Frontal cortex (tissue), 4 donors: ENCODE data around the gene ATRNL1. TPM values are rescaled to one million over a fixed set of nuclear protein-coding genes. Genes with fewer than 3 reads are reported as not detected.

Source experiments
- DNase-seq, 2 donors: peaks; one replicate each; pipeline ENCODE4 v3.0.0; 2012; ENCODE audit warnings: low spot score in 2 of 2
- FAIRE-seq: peaks from 2 replicates; lab custom pipeline; 2012; peaks lifted over from hg19 to GRCh38; lab: Jason Lieb, UNC
- total RNA-seq: library from RNA; depleted of rRNA; stranded (reverse); fragments of >200 nt; gene quantifications from one replicate; pipeline ENCODE4 v1.2.3, GENCODE V29; 2014
- donor health status: control.
- donor health status: control.
- donor health status: control.

Gene ATRNL1
- total RNA-seq, 1 donor from 2014 or later: 909 TPM

DNA sequence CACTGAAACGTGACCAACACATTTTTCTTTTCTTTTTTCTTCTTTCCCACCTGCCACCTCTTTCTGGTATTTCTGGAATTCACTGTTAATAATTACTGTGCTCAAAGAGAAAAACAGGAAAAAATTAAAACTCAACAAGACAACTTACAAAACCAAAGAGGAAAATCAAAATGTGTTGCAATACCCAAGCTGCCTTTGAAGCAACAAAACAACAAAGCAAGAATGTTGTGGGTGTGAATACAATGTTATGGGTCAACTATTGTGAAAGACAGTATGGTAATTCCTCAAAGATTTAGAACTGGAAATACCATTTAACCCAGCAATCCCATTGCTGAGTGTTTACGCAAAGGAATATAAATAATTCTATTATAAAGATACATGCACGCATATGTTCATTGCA lies 764.7 kb downstream of the ATRNL1 start:
- FAIRE-seq (no peak), DNase-seq (no peak)

DNA sequence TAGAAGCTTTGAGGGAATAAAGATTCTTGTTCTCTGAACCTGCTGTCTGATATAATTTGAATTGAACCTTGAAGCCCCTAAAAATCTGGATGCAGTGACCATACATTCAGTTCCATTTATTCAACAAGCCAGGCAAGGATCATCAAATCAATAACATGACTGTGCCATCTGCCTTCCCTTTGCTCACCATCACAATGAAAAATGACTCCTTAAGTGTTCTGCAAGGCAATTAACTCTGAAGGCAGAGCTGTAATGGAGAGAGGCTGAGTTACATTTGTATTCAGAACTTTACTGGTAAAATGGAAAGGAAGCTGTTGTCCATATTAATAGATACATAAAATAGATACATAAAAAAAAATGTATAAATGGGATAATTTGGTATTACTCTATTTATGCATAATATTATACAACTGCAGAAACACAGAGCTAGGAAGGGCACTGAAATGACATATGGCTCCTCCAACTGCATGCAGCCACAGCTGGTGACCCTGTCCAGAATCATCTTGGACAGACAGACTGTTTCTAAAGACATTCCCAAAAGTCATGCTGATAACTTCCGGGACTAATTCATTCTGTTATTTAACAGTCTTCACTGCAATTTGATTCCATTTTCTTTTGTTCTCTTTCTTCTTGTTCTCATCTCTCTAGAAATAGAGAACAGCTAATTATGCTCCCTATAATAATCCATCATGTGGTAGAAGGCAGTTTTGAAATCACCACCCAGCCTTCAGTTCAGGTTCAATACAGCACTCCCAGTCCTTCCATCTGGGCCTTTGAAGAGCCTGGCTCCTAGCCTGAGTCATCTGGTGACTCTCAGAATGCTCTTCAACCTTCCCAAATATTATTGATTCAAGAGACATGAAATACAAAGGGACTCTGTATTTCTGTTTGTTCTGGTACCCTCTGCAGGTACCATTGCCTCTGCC lies 767.3 kb downstream of the ATRNL1 start:
- DNase-seq (no peak), FAIRE-seq (no peak)

DNA sequence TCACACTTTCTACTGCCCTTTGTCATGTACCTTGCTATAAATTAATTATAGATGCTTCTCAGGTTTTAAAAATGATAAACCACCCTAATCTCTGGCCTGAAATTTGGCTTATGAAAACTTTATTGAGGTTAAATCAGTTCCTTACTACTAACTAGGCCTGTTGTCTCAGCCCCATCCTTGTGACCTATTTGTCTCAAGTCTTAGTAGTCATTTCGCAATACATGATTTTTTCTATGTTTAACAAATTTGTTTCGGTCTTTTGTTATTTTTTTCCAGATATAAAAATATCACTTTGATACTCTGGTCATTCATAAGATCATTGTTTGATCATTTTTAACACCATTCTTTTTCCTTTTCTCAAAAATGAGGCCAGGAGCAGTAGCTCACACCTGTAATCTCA lies 768.3 kb downstream of the ATRNL1 start:
- FAIRE-seq (no peak), DNase-seq (no peak)

DNA sequence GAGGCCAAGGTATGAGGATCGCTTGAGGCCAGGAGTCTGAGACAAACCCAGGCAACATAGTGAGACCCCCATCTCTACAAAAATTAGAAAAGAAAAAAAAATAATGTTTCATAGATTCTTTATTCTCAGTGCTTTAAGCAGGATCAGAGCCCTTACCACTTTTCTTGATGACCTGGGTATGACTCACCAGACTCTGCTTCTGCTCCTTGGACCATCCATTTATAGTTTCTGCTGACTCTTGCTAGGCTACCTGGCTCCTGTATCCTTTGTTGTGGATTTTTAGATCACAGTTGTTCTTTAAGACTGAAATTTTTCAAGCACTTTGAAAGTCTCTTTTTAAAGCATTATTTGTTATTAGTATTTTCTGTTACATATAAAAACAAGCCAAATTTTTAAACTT lies 768.7 kb downstream of the ATRNL1 start:
- no peak for DNase-seq
- FAIRE-seq: no peak

DNA sequence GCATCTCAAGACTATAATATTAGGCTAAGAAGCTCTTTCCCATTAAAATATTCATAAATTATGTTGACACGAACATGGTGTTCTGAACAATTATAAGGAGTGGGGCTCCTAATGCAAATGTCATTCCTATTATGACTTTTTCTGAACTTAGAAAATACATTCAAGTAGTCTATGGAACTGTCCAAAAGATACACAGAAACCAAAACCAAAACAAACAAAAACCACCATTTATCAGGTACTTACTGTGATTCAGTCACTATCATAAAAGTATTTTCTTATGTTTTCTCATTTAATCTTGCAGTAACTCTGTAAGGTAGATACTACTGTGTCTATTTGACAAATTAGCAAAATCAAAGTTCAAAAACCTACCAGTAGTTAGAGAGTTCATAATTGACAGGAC lies 773.0 kb downstream of the ATRNL1 start:
- FAIRE-seq (no peak), DNase-seq (no peak)

DNA sequence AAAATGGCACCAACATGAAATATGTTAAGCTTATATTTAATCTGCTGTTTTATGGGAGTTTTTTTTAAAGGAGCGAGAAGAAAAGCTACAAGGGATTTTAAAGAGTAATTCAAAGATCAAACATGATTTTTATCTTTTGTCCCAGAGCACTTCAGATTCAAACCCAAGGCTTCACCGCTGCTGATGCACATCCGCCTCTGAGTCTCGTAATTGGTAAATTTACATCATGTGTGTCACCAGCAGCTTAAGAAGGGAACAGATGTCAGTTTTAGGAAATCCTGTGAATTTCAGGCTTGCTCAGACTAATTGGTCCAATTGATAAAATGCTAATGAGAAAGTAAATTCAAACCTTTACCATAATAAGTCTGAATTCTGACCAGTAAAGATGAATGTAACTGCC lies 773.5 kb downstream of the ATRNL1 start:
- no peak for DNase-seq
- no peak for FAIRE-seq

DNA sequence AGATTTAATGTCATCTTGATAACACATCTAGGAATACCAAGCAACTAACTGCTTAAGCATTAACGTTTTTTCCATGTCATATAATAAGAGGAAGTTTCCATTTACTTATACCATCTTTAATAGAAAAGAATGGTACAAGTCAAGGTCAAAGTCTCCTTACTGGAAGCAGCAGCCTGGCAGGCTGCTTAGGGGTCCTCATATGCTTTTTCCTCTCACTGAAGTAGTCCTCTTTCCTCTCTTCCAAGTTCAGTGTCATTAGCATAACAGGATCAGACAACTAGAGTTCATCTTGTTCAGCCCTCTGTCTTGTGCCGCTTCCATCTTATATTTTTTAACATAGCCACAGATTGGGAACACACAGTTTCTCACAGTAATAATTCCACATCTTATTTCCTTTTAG lies 774.1 kb downstream of the ATRNL1 start:
- FAIRE-seq: no peak
- DNase-seq: no peak

DNA sequence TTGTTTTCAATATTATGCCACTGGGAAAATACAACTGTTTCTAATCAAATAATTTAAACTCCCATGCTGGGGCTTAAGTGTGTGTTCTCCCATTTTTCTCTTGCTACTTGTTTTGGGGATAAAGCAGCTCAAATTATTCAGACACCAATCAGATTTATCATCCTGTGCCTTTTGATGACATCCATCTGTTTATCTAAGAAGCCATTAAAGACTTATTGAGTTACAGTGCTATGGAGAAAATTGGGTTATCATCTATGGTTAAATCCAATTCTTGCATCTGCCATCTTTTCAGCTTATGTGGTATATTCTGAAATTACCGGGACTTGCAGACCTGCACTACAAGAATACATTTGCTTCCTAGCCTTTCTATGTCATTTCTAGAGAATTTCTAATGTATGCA lies 778.7 kb downstream of the ATRNL1 start:
- no peak for DNase-seq
- FAIRE-seq: no peak

DNA sequence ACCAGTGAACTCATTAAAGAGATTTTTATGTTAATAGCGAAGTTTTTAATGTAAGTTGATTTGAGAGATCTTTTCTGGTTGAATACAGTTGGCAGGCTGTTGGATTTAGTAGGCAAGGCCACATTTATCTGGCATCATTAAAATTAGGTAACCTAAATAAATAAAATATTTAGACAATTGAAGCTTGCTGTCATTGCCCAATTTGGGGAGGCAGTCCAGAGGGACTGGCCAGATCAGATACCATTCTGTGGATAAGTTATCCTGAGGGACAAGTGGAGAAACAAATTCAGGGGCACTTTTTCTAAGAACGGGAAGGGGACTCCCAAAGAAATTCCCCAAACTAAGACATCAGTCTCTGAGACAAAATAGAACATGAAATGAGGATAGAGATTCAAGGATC lies 782.0 kb downstream of the ATRNL1 start:
- DNase-seq (no peak), FAIRE-seq (no peak)

DNA sequence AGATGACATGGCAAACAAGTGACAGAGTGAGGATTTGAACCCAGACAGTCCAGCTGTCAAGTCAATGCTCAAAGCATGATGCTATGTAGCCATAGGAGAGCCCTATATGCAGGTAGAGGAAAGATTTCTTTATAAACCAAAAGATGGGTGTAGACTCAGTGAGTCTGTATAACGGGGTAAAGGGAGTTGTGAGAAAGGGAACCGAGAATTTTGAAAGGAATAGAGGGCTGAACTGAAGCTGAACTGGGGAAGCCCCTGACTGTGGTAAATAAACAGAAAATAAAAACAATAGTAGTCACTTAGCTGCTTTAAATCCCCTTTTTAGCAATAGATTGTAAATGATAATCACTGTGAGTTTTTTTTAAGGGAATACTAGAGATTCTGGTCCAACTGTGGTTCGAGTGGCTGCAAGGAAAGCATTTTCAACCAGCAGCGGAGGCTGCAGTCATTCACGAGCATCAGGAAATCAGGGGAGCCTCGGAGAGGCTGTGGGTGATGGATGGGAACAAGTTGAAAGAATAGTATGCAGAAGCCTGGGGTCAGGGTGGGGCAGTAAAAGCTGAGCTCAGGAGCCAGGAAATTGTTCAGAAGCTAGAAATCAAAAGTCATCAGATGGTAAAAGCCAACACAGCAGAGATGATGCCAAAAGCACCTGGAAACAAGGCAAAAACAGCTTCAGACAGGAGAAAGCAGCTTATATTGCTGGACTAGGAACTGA lies 786.4 kb downstream of the ATRNL1 start:
- FAIRE-seq (no peak), DNase-seq (no peak)

DNA sequence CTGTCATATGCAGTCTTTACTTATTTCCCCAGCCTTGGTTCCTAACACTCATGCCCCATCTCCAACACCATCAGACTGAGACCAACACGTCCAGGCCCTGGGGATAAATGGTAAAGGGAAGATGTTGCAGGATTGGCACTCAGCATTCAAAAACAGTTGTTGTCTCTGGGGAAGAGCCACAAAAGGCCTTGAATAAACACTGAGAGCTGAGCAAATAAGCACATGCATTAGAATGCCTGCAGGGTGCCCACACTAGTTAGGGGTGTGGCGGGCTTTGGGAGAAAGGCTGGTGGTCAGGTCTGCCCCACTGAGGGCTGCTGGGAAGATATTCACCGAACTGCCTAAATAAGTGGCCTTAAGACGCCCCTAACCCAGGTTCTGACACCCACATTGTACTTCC lies 788.9 kb downstream of the ATRNL1 start:
- no peak for DNase-seq
- no peak for FAIRE-seq

DNA sequence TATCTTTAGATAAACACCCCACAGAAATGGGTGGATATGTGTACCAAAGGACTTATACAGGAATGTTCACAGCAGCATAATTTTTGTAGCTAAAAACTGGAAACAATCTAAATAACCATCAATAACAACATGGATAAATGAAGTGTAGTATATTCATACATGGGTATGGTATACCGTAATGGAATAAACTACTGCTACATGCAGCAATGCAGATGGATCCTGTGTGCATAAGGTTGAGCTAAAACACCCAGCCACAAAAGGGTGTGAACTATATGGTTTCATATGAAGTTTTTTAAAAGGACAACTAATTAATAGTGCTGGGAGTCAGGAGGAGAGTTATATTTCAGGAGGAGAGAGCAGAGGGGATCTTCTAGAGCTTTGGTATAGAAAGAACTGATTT lies 790.2 kb downstream of the ATRNL1 start:
- FAIRE-seq (no peak), DNase-seq (no peak)

DNA sequence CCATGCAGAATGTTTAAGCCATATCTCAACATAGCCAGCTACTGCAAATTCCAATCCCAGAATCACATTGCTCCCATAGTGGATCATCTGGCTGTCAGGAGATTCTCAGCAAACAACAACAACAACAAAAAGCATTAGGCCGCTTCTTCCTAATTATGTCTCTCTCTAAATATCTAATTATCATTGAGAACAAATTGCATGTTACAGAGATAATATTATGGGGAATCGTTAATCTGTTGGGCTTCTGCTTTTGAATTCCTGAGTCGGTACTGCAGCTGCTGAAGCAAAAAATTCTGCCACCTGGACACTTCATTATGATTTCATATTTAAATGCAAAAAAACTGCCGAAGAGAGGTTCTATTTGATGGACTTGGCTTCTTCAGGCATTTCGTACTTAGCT lies 791.2 kb downstream of the ATRNL1 start:
- DNase-seq (no peak), FAIRE-seq (no peak)

DNA sequence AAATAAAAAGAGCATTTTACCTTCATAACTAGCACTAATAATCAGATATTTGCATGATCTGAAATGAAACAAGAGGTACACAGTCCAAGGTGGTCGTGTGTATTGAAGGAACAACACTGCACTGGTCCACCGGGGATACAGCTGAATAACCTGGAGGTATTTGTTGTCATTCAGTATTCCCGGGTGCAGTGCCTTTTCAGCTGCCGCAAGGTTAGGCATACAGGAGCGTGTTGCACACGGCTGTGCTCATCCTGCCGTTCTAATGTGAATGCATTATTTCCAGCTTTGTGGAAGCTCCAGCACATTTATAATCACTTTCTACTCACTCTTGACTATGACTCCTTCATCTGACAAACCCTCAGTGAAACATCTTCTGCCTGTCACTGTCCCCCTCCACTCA lies 802.0 kb downstream of the ATRNL1 start:
- DNase-seq (no peak), FAIRE-seq (no peak)

DNA sequence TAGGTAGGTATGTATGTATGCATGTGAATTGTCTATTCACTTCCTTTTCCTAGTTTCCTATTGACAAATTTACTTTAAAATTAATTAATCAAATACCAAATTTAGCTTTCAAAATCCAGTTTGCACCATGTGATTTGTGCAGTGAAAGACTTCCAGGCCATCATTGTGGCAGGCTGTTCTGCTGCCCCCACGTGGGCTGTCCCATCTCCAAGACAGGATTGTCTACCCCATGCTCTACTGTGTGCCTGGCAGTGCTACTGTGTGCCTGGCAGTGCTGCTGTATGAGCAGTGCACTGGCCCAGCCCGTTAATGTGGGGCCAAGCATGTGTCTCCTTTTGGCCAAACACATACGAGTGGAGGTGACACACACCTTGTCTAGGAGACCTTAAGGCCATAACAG lies 805.1 kb downstream of the ATRNL1 start:
- DNase-seq: no peak
- no peak for FAIRE-seq

DNA sequence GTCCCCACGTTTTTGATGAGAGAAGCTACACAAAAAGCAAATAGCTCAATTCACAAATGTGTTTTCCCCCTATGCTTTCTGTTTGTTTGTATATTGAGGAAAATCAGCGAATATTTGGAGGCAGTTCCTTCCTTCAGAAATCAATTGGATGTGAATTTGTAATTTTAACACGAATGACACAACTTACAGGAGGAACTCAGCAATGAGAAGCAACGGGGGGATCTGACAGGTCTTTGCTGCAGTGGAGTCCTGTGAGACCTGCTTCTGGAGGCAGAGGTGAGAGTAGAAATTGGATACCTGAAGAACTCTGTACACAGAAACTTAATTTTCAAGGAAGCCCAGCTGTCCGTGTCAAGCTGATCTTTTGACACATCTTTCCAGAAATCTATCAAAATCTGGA lies 809.4 kb downstream of the ATRNL1 start:
- DNase-seq (no peak), FAIRE-seq (no peak)

DNA sequence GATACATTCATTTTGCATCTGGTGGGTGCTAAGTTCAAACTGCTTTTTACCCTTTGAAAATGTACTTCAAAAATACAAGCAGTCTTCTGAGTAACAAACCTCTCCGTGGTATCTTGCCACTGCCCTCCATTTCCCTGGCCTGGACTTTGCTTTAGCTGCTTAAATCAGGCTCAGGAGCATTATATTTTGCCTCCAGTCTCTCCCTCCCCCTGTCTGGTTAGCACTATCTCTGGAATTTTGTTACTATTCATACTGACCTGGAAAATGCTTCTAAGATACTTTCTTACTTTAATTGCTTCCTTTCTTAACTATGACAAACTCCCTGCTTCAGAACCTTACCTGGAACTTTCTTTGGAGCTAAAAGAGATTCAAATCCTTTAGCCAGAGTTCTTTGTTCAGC lies 810.0 kb downstream of the ATRNL1 start:
- FAIRE-seq (no peak), DNase-seq (no peak)

DNA sequence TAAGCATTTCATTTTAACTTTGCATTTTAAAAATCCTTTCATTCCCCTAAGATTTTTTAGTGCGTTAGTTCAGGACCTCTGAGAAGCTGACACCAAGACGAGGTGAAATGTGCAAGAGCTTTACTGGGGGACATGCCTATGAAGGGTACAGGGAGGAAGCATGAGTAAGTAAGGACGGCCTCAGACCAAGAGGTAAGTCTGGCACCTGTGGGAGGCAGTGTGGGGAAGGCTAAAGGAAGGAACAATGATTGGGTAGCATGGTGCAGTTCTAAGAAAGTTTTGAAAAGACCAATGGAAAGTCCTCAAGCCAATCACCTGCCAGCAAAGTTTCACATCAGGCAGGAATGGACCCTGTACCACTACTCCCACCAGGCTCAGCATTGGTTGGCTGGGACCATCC lies 810.7 kb downstream of the ATRNL1 start:
- DNase-seq (no peak), FAIRE-seq (no peak)

DNA sequence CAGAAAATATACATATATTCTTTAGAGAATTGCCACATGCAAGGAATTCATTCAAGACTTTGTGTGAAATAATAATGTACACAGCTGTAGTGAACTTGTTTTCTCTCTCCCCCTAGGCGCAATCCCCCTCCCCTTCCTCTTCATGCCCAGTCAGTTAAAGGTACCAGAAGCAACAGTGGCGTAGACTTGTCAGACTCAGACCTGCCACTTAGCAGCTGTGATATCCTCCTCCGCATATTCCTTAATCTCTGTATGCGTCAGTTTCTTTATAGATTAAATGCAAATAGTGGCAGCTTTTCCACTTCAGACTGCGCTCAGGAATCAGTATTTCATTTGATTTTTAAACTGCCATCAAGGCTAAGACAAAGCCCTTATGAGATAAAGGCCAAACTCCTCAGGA lies 815.9 kb downstream of the ATRNL1 start:
- no peak for FAIRE-seq
- DNase-seq: no peak

DNA sequence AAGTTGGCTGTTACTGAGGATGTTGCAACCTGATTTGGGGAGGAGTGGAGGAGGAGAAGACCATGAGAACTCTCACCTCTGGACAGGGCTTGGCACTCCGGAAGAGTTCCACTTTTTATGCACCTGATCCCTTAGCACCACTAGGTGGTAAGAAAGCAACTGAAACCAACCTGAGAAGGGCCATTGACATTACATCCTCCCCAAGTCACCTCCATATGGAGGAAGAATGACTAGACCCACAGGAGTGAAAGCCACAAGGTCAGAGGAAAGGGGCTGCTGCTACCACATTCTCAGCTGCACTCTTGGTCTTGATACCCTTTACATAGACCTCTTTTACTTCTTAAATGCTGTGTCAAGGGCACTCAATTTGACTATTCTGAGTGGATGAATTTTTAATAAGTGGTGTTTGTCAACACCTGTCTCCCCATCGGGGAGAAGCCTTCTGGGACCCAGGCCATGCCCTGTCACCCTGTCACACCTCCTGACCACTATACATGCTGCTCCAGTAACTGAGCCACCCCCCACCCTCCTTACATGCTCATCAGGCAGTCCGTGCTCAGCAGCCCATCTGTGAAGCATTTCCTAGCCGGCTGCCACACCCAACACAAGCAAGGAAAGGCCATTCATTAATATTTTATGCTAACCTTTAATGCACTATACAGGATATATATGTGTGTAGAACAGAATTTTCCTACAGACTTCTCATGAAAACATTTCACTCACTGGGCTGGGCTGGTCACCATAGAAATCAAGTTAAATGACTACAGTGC lies 817.0 kb downstream of the ATRNL1 start:
- DNase-seq: no peak
- FAIRE-seq: no peak

DNA sequence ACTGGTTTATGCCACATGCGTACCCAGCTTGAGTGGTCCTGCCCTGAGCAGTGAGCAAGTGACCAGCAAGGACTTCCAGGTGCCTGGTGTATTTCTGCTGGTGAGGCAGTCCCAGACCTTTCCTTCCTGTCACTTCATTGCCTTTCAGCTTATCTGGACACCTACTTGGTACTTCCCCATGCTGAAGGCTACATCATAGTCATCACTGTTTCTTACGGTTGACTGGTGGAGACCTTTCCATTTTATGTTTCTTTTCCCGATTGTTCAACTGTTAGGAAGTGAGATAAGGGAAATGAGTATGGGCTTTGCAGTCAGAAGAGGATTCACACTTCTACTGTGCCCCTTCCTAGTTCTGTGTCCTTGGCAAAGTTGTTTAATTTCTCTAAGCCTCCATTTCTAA lies 821.3 kb downstream of the ATRNL1 start:
- DNase-seq: no peak
- FAIRE-seq: no peak
